ENCODE results near the gene PHF21A.
"Not testable (repeated sequence)": the region's sequence is repeated elsewhere in the genome, so short reads cannot be mapped to it uniquely, and the experiment has no call there.

Gene PHF21A

DNA sequence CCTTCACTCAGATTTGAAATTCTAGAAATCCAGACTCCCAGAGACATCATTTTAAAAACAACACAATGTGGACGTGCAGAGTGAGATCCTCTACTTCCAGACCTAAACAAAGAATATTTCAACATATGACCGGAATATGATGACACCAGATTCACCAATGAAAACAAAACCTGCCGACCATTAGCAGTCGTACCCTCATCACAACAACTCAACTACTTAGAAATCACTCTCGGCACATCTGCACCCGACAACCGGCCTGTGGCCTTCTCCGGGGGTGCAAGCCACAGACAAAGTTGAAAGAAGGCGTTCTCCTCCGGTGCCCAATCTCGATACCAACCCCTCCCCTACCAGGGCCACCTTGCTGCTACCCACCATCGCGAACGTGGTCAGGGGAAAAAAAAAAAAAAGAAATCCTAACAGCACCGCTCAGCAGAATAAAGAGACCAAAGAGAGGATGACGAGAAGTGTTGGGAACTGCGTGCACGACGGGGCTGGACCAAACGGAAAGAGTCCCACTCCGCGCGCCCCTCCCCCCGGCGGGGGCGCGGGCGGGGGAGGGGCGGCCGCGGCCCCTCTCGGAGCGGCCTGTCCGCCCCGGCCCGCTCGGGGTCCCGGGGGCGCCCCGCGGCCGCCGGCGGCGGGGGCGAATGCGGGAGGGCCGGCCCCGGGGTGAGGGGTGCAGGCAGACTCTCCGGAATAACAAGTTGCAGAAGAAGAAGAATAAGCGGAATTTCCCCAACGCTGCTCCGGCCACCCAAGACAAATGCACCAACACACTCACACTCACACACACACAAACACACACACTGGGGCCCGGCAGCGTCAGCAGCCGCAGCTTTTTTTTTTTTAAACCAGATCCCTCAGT is 1.7 kb downstream of the PHF21A start:
- peak; percentile 51 for DNase-seq

DNA sequence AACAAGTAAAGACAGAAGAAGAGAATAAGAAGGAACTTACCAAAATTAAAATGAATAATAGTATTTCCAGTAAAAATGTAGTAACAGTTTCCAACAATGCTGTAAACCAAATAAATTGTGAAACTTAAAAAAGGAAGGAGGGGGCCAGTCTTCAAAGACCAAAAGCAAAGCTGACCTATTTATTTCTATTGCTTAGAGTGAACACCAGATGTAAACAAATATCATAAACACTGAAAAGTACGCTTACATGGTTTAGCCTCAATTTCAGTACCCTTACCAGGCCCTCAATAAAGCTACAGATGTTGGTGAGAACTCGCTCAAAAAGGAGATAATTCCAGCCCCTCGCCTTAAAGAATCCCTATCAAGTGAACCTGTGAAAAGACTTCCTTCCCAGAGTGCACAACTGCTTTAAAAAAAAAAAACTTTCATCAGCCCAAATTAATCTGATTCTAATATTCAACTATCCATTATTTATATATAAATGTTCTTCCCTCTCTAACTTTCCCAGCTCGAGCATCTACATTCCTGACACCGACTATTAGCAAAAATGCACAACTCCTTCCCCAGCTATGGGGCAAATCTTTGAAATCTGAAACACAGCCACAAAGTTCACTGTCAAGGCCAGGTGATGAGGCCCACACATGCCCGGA is 2.4 kb downstream of the PHF21A start:
- no peak for DNase-seq

DNA sequence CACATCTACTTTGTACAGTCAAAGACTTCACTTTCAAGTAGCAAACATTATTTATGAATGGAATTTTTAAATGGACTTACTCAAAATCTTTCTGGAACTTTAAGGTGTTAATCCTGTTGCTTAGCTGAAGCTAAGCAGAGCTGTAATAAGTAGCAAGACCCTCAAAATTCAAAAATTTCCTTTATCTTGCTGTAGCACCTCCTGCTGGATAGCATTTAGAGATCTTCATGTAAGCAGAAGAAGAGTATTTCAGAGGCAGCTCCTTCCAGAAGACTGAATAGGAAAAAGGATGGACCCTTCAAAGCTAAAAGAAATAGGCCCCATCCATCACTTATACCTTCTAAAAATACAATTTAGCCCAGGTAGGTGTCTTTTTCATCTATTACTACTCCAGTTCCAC is 3.4 kb downstream of the PHF21A start:
- DNase-seq, result no peak

DNA sequence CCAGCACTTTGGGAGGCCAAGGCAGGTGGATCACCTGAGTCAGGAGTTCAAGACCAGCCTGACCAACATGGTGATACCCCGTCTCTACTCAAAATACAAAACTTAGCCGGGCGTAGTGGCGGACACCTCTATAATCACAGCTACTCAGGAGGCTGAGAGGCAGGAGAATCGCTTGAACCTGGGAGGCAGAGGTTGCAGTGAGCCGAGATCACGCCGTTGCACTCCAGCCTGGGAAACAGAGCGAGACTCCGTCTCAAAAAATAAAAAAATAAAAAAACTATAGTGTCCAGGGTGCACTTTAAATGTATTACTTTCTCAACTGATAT is 4.6 kb downstream of the PHF21A start:
- DNase-seq, result not testable (repeated sequence)

DNA sequence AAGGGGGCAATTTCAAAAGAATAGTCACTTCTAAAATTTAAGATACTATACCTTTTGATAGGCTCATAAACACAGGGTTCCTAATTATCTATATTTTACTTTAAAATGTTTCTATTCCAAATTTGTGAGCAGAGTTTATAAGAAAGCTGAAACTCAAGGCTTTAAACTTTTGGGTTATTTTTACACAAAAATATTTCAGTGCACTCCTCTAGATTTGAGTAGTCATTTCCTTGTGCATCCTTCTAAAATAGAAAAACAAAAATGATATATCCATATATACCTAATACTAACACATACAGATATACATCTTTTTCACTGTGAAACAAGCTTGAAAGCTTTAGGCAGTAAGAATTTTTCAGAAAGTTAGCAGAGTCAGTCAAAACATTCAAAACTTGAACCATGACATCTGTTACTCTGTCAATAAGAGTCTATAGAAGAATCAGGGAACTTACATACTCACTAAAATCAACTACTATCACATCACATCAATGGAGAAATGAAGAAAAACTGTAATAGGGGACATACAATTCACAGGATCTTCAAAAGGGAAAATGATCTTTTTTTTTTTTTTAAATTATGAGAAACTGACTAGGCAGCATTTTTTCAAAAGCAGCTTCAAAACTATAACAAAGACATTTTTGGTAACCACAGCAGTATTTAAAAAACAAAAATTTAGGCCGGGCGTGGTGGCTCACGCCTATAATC is 5.1 kb downstream of the PHF21A start:
- no peak for DNase-seq

DNA sequence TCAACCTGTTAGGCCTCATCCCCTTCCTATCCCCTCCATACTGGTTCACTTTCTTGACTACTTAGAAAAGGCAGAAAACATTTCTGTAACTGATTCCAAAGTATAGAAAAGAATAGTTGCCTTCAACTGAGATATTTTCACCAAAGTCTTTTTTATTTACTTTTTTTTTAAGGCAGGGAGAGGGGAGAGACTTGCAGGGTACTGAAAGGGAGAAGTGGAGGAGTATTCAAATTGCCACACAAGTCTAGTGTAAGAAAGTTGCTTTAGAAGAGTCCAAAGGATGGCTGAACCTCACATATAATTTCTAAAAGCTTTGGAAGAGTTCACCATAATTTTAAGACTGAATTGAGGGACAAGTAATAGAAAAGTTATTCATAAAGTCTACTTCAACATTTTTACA is 6.3 kb downstream of the PHF21A start:
- DNase-seq, result no peak

DNA sequence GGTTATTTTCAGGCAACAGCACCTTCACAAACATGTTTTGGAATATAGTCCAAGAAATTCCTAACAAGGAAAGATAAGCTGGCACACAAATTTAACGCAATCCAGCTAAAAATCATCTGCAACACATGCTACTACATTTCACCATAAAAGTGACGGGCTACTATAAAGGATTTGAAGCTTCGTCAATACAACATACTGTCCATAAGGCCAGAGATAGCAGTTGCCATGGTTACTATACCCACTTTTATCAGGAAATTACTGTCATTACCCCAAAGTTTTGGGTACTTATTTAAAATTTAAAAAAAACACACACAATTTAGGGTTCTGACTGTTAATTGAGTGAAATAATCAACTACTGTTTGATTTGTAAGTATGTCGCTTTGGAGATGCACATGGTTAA is 6.9 kb downstream of the PHF21A start:
- DNase-seq, result no peak

DNA sequence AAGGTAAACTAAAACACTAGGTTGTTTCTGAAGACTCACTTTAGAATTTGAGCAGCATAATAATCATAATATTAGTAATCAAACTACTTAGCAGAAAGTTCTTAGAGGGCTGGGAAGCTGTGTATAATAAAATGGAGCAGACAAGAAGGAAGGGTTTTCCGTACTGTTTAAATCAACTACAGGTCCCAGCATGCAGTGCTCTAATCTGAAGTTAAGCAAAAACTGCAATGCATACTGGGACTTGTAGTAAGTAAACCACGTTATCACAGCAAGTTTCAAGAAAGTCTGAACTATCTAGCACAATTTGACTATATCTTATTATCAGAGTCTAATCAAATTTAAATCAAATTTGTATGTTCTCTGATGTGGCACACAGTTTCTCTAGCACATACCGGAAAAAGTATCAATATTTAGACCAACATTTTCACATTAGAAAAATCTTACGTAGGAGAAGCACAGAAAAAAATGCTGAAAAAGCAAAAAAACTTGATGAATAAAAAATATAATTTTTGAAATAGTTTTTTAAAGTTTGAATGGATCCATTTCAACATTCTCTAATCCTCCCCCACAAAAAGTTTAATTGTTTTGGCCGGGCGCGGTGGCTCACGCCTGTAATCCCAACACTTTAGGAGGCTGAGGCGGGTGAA is 8.2 kb downstream of the PHF21A start:
- DNase-seq, result no peak

DNA sequence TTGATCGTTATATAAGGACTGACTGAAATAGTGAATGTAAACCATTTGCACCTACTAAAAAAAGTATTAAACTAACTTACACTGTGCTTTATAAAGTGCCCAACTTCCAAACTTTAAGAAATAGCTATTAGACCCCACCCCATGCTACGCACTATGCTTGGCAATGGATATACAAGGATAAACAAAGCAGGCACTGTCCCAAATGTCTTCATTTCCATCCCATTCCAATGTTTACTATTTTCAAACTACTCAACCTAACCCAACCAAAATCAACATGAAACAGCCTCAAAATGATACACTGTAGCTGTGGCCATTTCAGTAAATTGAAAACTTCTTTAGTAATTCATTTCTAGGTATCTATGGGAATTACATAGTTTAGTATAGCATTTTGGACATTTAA is 12.5 kb downstream of the PHF21A start:
- DNase-seq, result no peak

DNA sequence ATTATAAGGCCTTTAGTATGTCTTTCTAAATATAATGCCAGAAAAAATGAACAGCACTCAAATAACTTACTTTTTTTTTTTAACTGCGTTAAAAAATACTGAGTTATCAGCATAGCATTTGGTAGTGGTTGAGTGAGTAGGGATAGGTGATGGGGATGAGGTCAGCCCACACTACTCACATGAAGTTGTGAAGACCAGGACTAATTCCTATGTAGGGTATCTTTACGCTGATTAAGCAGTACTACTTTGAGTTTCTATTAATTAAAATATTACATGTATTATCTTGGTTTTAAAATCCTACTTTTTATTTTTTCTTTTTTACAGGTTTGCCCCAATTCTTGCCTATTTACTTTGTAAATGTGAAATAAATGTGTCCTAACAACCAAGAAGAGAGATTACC is 13.5 kb downstream of the PHF21A start:
- no peak for DNase-seq

DNA sequence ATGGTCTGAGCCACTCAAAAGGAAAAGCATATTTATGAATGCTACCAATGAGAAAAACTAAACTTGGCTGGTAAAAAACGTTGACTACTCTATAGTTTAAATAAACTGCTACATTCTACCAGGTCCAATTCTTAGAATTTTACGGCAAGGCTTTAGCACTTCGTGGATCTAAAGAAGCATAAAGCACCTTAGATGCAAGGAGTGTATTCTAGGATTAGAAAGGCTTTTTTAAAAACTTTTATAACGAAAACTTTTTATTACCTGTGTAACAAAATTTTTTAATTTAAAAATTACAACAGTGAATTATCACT is 13.9 kb downstream of the PHF21A start:
- DNase-seq, result no peak

DNA sequence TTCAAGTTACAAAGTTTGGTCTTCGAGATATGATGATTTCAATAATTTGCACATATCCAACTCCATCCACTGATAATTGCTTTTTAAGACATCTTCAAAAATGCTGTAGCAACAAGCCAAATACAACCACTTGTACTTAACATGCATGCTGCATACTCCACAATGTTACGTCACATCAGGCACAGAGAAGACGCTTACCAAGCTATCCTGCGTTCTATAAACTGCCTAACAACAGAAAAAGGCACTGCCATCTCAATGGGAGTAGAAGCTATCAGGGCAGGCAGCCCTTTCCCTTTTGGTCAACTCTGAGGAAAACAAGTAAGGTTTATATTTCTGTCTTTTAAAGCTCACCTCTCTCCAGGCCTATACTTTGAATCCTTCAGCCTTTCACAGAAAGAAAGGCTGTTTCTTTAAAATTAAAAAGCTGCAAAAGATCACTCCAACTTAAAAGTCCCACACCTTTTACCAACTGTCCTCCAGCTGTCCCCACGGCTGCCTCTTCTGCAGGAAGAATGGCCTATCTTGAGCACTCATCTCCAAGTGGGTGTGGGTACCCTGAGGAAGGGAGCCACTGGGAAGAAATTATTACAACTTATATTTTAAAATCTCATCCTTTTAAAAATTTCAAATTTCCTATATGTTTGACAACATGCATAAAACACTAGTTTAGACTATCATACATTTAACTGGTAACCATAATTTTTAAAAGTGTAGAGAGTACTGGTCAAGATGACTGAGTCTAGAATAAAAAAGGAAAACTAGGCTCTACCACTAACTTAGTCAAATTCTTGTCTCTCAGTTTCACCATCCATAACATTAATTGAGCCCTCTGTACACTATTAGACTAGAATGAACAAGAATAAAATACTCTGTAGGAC is 14.5 kb downstream of the PHF21A start:
- DNase-seq, result no peak

DNA sequence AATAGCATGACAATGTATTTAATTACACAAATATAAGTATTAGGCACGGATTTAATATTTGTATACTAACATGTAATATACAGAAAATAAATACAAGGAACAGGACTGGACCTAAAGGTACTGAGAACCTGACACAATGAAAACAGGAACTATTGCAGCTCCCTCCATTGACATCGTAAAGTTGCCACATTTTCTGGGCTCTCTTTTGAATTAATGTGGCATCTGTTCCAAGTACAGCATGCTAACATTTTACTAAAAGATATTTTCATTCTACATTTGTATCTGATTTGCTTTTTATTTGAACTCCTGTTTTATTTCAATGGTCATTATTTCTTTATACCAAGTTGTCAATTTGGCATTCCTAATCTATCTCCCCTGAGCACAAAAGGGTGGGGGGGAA is 15.3 kb downstream of the PHF21A start:
- no peak for DNase-seq

DNA sequence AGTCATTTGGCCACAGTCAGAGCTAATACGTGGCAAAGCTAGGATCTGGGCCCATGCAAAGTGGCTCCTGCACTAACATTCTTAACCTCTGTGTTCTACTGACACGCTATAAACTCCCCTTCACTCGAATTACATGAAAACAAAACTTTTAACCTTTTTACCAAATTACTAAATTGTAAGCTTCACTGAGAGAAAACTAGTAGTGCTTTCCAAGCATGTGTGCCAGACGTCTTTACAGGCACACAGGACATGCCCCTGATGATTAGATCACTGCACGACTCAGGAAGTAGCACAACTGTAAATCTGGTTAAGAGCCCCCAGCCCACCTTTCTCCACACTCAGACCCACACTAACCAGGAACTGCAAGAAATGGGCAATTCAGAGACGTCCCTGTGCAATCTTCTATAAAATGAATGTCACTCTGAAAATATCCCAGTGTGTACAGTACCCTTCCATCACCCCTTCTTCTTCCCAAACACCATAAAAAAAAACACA is 16.1 kb downstream of the PHF21A start:
- no peak for DNase-seq

DNA sequence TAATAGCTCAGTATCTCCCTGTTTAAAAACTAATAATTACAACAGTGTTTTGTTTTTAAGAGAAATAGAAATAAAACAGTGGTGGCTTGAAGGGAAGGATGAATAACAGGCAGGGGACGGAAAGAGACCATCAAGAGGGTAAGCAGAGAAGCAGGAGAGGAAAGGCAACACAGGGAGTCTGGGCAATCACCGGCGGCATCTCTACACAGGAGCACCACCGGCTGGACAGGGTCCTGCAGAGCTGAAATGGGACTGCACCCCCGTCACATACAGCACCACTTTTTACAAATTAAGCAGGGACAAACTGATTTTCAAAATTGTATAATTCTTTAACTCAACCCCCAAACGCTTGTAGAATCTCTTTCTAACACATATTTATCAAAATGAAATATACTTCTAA is 18.4 kb downstream of the PHF21A start:
- DNase-seq, result no peak

DNA sequence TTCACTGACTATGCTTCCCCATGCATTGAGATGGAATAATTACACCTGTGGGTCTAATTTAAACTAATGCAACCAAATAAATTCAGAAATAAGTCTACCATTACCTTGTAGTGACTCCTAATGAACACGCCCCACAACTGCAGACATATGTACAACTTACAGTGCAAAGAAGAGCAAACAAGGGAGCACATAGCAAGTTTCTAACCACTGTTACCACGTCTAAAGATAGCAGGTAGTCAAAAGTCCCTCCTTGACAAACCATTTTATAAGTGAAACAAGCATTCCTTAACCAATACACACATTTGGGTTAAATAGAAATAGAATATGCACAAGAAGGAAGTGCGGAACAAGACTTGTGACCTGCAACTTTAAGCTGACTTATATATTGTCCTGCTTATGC is 20.6 kb downstream of the PHF21A start:
- DNase-seq, result no peak

DNA sequence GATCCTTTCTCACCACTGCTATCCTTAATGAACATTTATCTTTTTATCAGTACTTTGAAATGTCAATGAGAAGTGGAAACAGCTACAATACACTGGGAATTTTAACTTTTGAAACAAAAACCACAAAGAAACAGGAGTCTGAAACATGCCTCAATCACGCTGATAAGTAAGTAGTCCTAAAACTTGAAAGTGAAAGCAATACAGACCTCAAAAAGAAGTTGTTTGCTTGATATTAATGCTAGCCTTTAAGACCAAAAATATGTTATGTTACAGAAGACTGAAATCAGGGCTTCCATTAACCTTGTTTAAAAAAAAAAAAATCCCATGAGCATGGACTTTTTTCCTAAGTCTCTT is 21.3 kb downstream of the PHF21A start:
- no peak for DNase-seq

DNA sequence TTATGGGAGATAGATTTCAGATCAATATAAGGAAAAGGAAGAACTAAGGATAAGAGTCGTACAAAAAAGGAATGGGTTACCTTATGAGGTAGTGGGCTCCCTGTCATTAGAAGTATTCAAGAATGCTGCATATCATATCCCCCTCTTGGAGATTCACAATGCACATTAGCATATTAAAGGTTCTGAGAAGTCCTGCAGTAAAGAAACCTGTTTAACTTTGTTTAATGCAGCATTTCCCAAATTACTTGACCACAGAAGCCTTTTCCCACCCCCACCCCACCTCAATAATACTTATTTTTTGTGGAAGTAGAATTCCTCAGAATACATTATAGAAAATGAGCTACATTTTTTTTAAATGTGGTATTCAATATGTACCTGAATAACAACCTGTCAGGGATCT is 30.9 kb downstream of the PHF21A start:
- no peak for DNase-seq

DNA sequence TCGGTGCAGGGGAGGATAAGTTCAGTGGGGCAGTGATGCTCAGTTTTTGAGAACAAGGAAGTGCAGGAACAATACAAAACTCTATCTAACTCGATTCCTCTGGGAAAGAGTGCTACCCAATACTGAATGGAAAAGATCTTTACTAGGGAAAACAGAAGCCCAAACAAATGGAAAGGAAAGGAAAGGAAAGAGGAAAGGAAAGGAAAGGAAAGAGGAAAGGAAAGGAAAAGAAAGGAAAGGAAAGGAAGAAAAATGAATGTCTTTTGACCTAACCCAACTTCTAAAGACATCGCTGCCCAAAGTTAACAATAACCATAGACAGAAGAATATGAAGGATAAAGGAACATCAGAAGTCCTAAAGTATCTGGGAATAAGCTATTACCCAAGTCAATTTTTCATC is 41.6 kb downstream of the PHF21A start:
- DNase-seq, result no peak

DNA sequence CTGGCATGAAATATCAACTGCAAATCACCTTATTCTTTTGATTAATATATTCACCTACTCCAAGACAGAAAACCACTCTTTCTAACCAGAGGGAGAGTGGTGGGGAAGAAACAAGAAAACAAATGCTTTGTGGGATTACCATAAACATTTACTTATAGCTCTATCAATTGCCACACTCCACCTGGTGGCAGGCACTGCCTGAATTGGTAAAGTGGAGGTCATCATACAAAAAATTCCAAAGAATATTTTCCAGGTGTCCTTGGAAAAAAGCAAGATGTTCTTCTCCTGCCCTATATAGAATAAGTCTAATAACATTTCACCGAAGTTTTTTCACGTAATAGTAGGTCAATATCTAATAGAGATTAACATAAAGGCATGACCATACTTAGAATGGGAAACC is 45.3 kb downstream of the PHF21A start:
- DNase-seq, result no peak

DNA sequence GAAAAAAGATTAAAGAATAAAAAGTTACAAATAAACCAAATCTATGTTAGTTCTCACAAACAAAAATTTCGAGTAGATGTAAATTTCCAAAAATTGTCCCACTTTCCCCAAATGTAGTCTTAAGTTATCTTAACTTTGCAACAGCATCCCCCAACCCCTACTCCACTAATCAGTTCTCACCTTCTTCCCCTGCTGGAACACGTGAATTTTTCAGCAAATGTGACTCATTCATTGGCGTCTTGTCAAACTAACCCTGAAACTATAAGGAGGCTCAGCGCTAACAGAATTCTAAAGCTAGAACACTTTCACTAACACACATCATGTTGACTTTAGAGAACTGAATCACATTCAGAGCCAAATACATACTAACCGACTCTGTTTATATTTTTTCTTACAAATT is 46.1 kb downstream of the PHF21A start:
- no peak for DNase-seq

DNA sequence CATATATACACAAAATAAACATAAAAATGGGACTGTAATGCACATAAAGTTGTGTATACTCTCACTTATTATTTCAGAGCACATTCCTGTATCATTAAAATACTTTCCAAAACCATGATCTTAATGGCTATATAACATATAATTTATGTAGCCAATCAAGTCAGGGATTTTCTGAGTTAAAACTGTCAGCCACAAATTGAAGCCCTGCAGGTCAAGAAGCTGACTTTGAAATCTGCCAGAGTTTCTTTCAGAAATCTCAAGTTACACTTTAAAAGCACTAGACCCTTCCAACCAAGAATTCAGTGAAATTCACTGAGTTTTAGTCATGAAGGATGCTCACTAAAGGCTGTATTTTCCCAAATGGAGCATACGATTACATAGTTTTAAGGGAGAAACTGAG is 47.6 kb downstream of the PHF21A start:
- DNase-seq, result no peak

Measured in activated CD4-positive, CD25-positive, alpha-beta regulatory T cell treated with anti-CD3 and anti-CD28 coated beads, Interleukin-2, amount 50 U/mL, for 72 hours (primary cell).